ENCODE data around the gene ABL2.

DNA sequence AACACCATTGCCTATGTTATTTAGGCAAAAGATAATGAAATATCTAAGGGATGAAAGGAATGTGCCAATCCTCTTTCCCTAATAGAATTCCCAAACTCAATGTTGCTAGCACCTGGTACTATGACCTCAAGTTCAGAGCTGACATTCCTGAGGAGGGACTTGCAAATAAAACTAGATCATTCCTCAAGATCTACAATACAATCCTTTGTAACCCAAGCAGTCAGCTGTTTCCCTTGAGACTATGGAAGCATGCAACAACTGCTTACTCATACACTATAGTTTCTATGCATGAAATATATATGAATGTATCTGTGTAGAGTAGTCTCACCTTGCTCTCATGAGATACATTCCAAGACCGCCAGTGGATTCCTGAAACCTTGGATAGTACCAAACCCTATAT is 65.0 kb downstream of the ABL2 start:
- TF ChIP-seq, protein P1, sequence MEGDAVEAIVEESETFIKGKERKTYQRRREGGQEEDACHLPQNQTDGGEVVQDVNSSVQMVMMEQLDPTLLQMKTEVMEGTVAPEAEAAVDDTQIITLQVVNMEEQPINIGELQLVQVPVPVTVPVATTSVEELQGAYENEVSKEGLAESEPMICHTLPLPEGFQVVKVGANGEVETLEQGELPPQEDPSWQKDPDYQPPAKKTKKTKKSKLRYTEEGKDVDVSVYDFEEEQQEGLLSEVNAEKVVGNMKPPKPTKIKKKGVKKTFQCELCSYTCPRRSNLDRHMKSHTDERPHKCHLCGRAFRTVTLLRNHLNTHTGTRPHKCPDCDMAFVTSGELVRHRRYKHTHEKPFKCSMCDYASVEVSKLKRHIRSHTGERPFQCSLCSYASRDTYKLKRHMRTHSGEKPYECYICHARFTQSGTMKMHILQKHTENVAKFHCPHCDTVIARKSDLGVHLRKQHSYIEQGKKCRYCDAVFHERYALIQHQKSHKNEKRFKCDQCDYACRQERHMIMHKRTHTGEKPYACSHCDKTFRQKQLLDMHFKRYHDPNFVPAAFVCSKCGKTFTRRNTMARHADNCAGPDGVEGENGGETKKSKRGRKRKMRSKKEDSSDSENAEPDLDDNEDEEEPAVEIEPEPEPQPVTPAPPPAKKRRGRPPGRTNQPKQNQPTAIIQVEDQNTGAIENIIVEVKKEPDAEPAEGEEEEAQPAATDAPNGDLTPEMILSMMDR (IDR thresholded peaks at IDR 0.05) = no peak
- TF ChIP-seq POLR2A (IDR thresholded peaks at IDR 0.05) = no peak
- no peak for TF ChIP-seq POLR2AphosphoS5 (IDR thresholded peaks at IDR 0.05)
